Neural cell (in vitro differentiated cells): ENCODE measurements around the gene KIAA1958. TPM values are rescaled to one million over a fixed set of nuclear protein-coding genes. Genes with fewer than 3 reads are reported as not detected.

Source experiments
- H2AFZ ChIP-seq: fragments of 200-600, 300-800 bp; sonication (generic), shearing (Covaris generic); 2 replicates; pipeline ENCODE4 v1.6.0; 2014; ENCODE audit warnings: low read depth, mild to moderate bottlenecking, antibody characterized with exemption, low read length, moderate library complexity
- H3F3A ChIP-seq: fragments of 200-600 bp; shearing (Covaris generic); 2 replicates; pipeline ENCODE4 v1.6.1; 2016; ENCODE audit warnings: mild to moderate bottlenecking, moderate library complexity, mixed read lengths, antibody characterized with exemption, low read length; ENCODE audit not compliant: insufficient read depth, poor library complexity, severe bottlenecking
- H3K27ac ChIP-seq: fragments of 200-600, 300-800 bp; sonication (generic), shearing (Covaris generic); 2 replicates; pipeline ENCODE4 v1.5.1; 2014; ENCODE audit warnings: mild to moderate bottlenecking, low read length, moderate library complexity
- H3K27me3 ChIP-seq: fragments of 300-800, 200-600 bp; sonication (generic), shearing (Covaris generic); 2 replicates; pipeline ENCODE4 v1.6.0; 2014; ENCODE audit warnings: mild to moderate bottlenecking, low read depth, low read length, moderate library complexity; ENCODE audit not compliant: insufficient read depth
- H3K36me3 ChIP-seq: fragments of 300-800, 200-600 bp; sonication (generic), shearing (Covaris generic); 2 replicates; pipeline ENCODE4 v1.5.1; 2014; ENCODE audit warnings: mild to moderate bottlenecking, antibody characterized with exemption, low read length, moderate library complexity; ENCODE audit not compliant: insufficient read depth
- H3K4me2 ChIP-seq: fragments of 300-800, 200-600 bp; sonication (generic), shearing (Covaris generic); 2 replicates; pipeline ENCODE4 v1.6.0; 2014; ENCODE audit warnings: mild to moderate bottlenecking, low read length
- H3K4me3 ChIP-seq: fragments of 300-800, 200-600 bp; sonication (generic), shearing (Covaris generic); 2 replicates; pipeline ENCODE4 v1.5.1; 2014; ENCODE audit warnings: mild to moderate bottlenecking, low read length, moderate library complexity
- H3K79me2 ChIP-seq: fragments of 200-600 bp; shearing (Covaris generic); replicated peaks from 2 replicates; pipeline ENCODE4 v1.6.0; 2014; ENCODE audit warnings: mild to moderate bottlenecking, low read length, moderate library complexity; ENCODE audit not compliant: insufficient read depth
- H3K9ac ChIP-seq: fragments of 300-800, 200-600 bp; sonication (generic), shearing (Covaris generic); 2 replicates; pipeline ENCODE4 v1.6.1; 2016; ENCODE audit warnings: mild to moderate bottlenecking, low read length, mixed read lengths
- H3K9me2 ChIP-seq: fragments of 200-600 bp; shearing (Covaris generic); 2 replicates; pipeline ENCODE4 v1.6.1; 2016; ENCODE audit warnings: mild to moderate bottlenecking, low read length, mixed read lengths; ENCODE audit not compliant: insufficient read depth
- H3K9me3 ChIP-seq: fragments of 200-600, 300-800 bp; sonication (generic), shearing (Covaris generic); 2 replicates; pipeline ENCODE4 v1.6.1; 2016; ENCODE audit warnings: mild to moderate bottlenecking, mixed run types, low read length, moderate library complexity, mixed read lengths
- H4K20me1 ChIP-seq: fragments of 200-600 bp; shearing (Covaris generic); 2 replicates; pipeline ENCODE4 v1.6.1; 2016; ENCODE audit warnings: mild to moderate bottlenecking, mixed run types; ENCODE audit not compliant: insufficient read depth
- EP300 ChIP-seq: fragments of 450-650 bp; conservative IDR thresholded peaks from 2 replicates; pipeline ENCODE4 v1.6.1; 2014; ENCODE audit warnings: antibody characterized with exemption, mild to moderate bottlenecking, moderate library complexity; ENCODE audit not compliant: poor library complexity, severe bottlenecking
- EZH2 ChIP-seq: fragments of 200-600, 300-800 bp; shearing (Covaris generic), sonication (generic); IDR thresholded peaks from 2 replicates; pipeline ENCODE4 v1.6.1; 2014; ENCODE audit warnings: antibody characterized with exemption, low read length, borderline replicate concordance, mild to moderate bottlenecking; ENCODE audit not compliant: insufficient read depth, poor library complexity, severe bottlenecking
- MXI1 ChIP-seq: fragments of 450-650 bp; conservative IDR thresholded peaks from 2 replicates; pipeline ENCODE4 v1.6.1; 2014; ENCODE audit warnings: antibody characterized with exemption, mild to moderate bottlenecking; ENCODE audit not compliant: poor library complexity, severe bottlenecking
- POLR2AphosphoS5 ChIP-seq: IDR thresholded peaks from 2 replicates; pipeline ENCODE4 v1.6.1; 2012
- RAD21 ChIP-seq: fragments of 450-650 bp; conservative IDR thresholded peaks from 2 replicates; pipeline ENCODE4 v1.6.1; 2014; ENCODE audit warnings: antibody characterized with exemption, mild to moderate bottlenecking, moderate library complexity
- REST ChIP-seq: IDR thresholded peaks from 2 replicates; pipeline ENCODE4 v1.6.1; 2012; ENCODE audit warnings: borderline replicate concordance
- SMC3 ChIP-seq: fragments of 450-650 bp; conservative IDR thresholded peaks from 2 replicates; pipeline ENCODE4 v1.6.1; 2014; ENCODE audit warnings: antibody characterized with exemption, mild to moderate bottlenecking, moderate library complexity; ENCODE audit not compliant: poor library complexity
- TAF1 ChIP-seq: IDR thresholded peaks from 2 replicates; pipeline ENCODE4 v1.6.1; 2012; ENCODE audit warnings: low read depth
- polyA plus RNA-seq: library from polyadenylated mRNA; depleted of rRNA; stranded (reverse); fragments of >200 nt; gene quantifications from 2 replicates; pipeline ENCODE4 v1.2.3, GENCODE V29; 2014
- TF ChIP-seq, protein P1 (sequence below): fragments of 450-650 bp; IDR thresholded peaks from 2 replicates; pipeline ENCODE4 v1.5.1; 2014; ENCODE audit warnings: antibody characterized with exemption, mild to moderate bottlenecking, moderate library complexity; ENCODE audit not compliant: poor library complexity, severe bottlenecking

Gene KIAA1958
- polyA plus RNA-seq, 1 donor from 2014 or later, result 8.4 TPM

- TF ChIP-seq EZH2 (no peak), REST (no peak), MXI1 (no peak), SMC3 (no peak), TAF1 (no peak), POLR2AphosphoS5 (no peak), RAD21 (no peak), EP300 (no peak)
- TF ChIP-seq, protein P1, sequence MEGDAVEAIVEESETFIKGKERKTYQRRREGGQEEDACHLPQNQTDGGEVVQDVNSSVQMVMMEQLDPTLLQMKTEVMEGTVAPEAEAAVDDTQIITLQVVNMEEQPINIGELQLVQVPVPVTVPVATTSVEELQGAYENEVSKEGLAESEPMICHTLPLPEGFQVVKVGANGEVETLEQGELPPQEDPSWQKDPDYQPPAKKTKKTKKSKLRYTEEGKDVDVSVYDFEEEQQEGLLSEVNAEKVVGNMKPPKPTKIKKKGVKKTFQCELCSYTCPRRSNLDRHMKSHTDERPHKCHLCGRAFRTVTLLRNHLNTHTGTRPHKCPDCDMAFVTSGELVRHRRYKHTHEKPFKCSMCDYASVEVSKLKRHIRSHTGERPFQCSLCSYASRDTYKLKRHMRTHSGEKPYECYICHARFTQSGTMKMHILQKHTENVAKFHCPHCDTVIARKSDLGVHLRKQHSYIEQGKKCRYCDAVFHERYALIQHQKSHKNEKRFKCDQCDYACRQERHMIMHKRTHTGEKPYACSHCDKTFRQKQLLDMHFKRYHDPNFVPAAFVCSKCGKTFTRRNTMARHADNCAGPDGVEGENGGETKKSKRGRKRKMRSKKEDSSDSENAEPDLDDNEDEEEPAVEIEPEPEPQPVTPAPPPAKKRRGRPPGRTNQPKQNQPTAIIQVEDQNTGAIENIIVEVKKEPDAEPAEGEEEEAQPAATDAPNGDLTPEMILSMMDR, result no peak
- Histone ChIP-seq H3K79me2 (peaks cover 100% of the 10 kb centered on the region), H3K9me2 (no peaks in the 10 kb centered on the region), H3K4me2 (no peak overlapping the region), H3K36me3 (no peaks in the 10 kb centered on the region), H3K9me3 (no peaks in the 10 kb centered on the region), H4K20me1 (no peaks in the 10 kb centered on the region), H2AFZ (no peak overlapping the region), H3K27me3 (no peaks in the 10 kb centered on the region), H3K4me3 (no peak overlapping the region), H3F3A (no peaks in the 10 kb centered on the region), H3K9ac (no peak overlapping the region), H3K27ac (no peak overlapping the region)
These were observed 6.9 kb downstream of the KIAA1958 start for GRCh38 chr9:112493393-112494137.

GRCh38 chr9:112494153-112494552, 7.5 kb downstream of the KIAA1958 start:
- no peak overlapping the region for H3K27ac ChIP-seq
- H3K4me3 ChIP-seq, result no peak overlapping the region

More at GRCh38 chr9:112494153-112494552, 7.5 kb downstream of the KIAA1958 start:
- TF ChIP-seq, protein P1, result no peak
- TF ChIP-seq EP300, result no peak
- TF ChIP-seq SMC3, result no peak
- TF ChIP-seq MXI1, result no peak
- no peak for TF ChIP-seq TAF1
- no peak for TF ChIP-seq EZH2
- no peak for TF ChIP-seq REST
- no peak for TF ChIP-seq RAD21
- TF ChIP-seq POLR2AphosphoS5, result no peak
- H3K27me3 ChIP-seq, result no peaks in the 10 kb centered on the region
- H3F3A ChIP-seq, result no peaks in the 10 kb centered on the region
- no peak overlapping the region for H3K4me2 ChIP-seq
- H3K79me2 ChIP-seq, result peaks cover 100% of the 10 kb centered on the region
- no peaks in the 10 kb centered on the region for H3K36me3 ChIP-seq
- no peaks in the 10 kb centered on the region for H4K20me1 ChIP-seq
- no peak overlapping the region for H3K9ac ChIP-seq
- no peak overlapping the region for H2AFZ ChIP-seq
- no peaks in the 10 kb centered on the region for H3K9me2 ChIP-seq
- no peaks in the 10 kb centered on the region for H3K9me3 ChIP-seq
